GM18502 (cell line): ENCODE results near the gene PADI2.

Experiments used
- ATAC-seq: cut with Tn5 transposase; IDR thresholded peaks from one replicate; pipeline ENCODE4 v1.9.1; 2021; ENCODE audit warnings: mild to moderate bottlenecking; ENCODE audit not compliant: unreplicated experiment, poor library complexity

The PADI2 gene

GRCh38 chr1:17031436-17031835 is 87.8 kb downstream of the PADI2 start:
- ATAC-seq: no peak

GRCh38 chr1:17030206-17030605 is 89.0 kb downstream of the PADI2 start:
- ATAC-seq: no peak

GRCh38 chr1:17028662-17029188 is 90.5 kb downstream of the PADI2 start:
- no peak for ATAC-seq

- ATAC-seq: no peak
Observed at GRCh38 chr1:17027900-17028299, 91.4 kb downstream of the PADI2 start.

GRCh38 chr1:17027403-17027802 is 91.8 kb downstream of the PADI2 start:
- no peak for ATAC-seq

GRCh38 chr1:17024721-17025120 is 94.5 kb downstream of the PADI2 start:
- no peak for ATAC-seq

- ATAC-seq: no peak
Observed at GRCh38 chr1:17023573-17023972, 95.7 kb downstream of the PADI2 start.

- no peak for ATAC-seq
Observed at GRCh38 chr1:17023102-17023501, 96.1 kb downstream of the PADI2 start.

- no peak for ATAC-seq
Observed at GRCh38 chr1:17021896-17022295, 97.4 kb downstream of the PADI2 start.

GRCh38 chr1:17020502-17020901 is 98.7 kb downstream of the PADI2 start:
- no peak for ATAC-seq

- ATAC-seq: no peak
Observed at GRCh38 chr1:17018849-17019248, 100.4 kb downstream of the PADI2 start.

GRCh38 chr1:17017435-17017834 is 101.8 kb downstream of the PADI2 start:
- ATAC-seq: no peak
